ENCODE measurements around the gene M1AP.

DNA sequence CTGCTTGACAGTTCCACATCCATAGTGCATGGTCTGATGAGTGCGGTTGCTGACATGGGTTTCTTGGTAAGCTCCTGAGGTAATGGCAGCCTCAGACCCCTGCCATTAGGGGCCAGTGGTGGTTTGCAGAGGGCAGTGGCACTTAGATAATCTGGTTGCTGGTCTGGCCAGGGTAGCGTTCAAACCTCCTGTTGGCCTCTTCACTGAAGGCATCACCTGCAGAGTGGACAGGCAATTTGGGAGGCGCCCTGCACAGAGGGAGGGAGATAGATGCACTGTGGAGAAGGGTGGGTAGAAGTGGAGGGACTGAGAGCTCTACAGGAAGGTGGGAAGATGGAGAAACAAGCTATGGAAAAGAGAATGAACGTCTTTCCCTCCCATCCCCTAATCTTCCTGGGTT is 114.7 kb downstream of the M1AP start:
- TF ChIP-seq, protein P1, sequence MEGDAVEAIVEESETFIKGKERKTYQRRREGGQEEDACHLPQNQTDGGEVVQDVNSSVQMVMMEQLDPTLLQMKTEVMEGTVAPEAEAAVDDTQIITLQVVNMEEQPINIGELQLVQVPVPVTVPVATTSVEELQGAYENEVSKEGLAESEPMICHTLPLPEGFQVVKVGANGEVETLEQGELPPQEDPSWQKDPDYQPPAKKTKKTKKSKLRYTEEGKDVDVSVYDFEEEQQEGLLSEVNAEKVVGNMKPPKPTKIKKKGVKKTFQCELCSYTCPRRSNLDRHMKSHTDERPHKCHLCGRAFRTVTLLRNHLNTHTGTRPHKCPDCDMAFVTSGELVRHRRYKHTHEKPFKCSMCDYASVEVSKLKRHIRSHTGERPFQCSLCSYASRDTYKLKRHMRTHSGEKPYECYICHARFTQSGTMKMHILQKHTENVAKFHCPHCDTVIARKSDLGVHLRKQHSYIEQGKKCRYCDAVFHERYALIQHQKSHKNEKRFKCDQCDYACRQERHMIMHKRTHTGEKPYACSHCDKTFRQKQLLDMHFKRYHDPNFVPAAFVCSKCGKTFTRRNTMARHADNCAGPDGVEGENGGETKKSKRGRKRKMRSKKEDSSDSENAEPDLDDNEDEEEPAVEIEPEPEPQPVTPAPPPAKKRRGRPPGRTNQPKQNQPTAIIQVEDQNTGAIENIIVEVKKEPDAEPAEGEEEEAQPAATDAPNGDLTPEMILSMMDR (IDR thresholded peaks at IDR 0.05 in 8 of 11, conservative IDR thresholded peaks at IDR 0.05 in 3 of 11) = no peak
- TF ChIP-seq POLR2AphosphoS5 (IDR thresholded peaks at IDR 0.05) = no peak

Data from spleen (tissue), 7 donors.